Measurements from ENCODE around the gene MSRB3.

The MSRB3 gene

DNA sequence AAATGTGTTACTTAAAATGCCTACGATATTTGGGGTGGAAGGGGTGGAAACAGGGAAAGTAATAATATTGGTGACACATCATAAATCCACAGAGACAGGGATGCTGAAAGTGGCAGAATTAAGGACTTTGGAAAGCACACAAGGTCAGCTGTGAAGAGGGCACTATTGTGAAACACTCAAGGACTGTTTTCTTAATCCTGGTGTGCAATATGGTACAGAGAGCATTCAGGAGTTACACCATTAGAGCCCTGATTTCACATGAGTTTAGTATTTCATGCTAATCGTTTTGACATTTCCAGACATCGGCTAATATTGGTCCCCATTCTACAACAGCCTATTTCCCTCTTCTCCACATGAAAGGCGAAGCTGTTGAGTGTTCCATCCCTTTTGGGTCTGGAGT, 219.2 kb downstream of the MSRB3 start:
- no peak for DNase-seq (ENCODE audit: low read depth, low spot score)

DNA sequence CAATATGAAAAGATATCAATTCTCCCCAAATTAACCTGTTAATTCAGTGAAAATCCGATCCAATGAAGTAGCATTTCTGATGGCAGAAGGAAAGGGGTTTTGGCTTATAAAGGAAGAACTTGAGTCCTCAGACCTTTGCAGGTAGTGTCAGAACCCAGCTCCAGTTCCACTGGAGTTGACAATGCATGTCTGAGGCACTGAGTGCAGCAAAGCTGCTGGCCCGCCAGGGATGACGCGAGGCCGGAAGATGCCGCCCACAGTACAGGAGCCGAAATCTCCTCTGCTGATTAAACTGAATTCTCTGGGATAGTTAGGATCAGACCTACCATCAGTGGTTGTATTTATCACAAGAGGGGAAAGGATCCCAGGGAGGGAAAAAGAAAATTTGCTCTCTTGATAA, 220.7 kb downstream of the MSRB3 start:
- DNase-seq (ENCODE audit: low read depth, low spot score): no peak

DNA sequence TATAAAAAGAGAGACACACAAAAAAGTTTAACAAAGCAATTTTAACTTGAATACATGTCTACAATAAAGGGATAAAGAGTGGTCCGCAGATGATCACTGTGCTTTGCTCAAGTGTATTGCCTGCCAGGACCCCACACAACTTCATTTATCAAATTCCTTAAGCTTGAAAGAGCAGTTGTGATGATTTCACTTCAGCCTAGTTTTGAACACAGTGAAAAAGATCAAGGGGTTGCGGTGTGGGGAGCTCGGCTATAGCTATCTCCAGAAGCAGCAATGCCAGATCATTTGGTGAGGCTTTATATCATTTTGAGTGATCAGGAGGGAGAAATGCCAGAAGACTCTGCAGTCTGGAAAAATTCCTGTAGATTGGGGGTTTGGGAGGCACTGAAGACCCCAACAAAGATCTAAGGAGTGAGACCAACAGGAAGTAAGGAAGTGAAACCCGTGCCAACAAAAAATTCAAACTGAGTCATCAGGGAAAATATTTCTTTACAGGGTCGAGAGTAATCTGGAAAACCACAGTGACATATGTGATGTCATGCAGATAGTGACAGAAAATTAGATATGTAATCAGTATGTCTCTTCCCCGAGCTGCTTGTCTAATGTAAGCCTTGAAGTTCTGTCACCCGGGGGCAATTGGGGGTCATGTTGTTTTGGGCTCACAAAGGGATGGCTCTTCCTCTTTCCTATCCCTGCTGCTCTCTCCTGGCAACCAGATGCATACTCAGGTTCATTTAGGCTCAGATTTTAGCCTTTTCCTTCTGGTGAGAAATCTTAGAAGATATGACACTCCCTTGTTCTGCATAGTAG, 221.8 kb downstream of the MSRB3 start:
- no peak for DNase-seq (ENCODE audit: low read depth, low spot score)

DNA sequence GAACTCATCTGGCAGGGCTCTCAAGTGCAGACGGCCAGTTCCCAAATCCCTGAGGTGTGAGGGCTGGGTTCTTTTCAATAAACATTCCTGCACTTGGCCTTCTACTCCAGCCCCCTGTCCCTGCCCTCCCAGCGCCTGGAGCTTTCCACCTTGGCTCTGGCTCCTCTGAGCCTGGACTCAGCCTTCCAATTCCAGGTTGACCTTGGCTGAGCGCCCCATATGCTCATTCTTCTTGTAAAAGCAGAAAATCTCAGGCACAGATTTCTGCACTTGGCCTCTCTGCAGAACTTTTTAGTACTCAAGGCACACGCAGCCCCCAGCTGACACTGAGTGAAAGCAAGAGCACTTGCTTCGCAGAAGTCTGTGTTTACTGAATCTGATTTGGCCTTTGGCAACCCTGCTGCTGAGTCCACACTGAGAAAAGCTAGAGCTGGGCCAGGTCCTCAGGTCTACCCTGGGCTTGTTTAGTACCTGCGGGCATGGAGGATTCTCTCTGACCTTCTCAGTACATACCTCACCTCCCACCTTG, 222.7 kb downstream of the MSRB3 start:
- DNase-seq (ENCODE audit: low read depth, low spot score): no peak

DNA sequence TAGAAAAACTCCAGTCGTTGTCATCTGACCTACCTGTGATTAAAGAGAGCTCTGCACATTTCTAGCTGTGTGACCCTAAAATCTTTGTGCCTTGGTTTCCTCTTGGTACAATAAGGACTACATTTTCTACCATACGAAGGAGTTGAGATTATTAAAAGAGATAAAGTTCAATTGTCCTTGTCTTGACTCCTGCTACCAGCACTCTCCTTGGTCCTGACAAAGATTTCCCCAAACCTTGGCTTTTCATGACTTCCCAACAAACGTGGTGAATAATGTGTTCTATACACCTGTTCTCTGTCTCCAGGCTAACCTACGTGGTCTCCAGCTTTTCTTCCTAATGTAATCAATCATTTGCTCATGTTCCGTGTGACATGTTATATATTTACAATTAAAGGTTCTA, 223.5 kb downstream of the MSRB3 start:
- DNase-seq (ENCODE audit: low read depth, low spot score): no peak

DNA sequence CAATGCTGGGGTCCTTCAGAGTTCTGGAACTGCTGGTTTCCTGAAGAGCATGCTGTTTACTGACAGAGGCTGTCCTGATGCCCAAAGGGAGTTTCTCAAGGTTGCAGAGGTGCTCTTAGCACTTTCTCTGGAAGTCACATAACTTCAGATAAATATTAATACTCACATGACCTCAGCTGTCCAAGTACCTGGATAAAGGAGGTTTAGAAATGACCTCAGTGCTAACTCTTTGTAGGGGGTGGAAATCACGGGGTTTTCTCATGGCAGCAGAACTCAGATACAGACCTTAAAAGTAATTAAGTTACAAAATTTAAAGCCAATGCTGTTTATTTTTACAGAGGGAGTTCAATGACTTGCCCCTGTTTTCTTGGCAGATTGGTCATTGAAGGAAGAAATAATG, 225.9 kb downstream of the MSRB3 start:
- DNase-seq (ENCODE audit: low read depth, low spot score): no peak

DNA sequence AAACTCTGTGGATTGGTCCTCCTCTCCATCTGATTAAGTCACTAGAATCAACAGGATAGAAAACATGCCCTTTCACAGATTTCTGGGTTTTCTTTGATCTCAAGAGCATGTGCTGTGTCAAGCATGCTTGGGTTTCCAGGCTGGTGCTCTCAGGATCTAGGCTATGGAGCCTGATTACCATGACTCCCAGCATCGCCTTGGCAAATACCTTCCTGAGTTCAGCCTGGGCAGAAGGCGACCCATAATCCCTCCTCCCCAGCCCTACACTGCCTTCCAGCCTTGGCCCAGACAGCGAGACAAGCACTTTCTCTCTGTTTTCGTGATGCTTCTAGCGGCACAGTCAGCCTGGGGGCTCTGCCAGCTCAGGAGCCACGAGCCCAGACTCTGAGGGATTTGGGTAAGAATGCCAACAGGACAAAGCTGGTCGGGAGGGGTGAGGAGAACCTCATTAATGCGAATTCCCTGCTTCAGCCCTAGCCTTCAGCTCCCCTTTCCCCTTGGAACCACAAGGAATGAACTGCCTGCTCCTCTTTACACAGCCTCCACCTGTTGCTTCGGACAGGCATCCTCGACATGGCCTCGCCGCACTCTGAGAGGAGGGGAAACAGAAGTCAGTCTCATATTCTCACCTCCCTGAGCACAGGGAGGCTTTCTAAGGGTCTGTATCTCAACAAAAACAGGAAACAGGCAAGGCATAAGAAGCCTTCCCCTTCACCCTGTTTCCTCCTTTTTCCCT, 227.1 kb downstream of the MSRB3 start:
- no peak for DNase-seq (ENCODE audit: low read depth, low spot score)

DNA sequence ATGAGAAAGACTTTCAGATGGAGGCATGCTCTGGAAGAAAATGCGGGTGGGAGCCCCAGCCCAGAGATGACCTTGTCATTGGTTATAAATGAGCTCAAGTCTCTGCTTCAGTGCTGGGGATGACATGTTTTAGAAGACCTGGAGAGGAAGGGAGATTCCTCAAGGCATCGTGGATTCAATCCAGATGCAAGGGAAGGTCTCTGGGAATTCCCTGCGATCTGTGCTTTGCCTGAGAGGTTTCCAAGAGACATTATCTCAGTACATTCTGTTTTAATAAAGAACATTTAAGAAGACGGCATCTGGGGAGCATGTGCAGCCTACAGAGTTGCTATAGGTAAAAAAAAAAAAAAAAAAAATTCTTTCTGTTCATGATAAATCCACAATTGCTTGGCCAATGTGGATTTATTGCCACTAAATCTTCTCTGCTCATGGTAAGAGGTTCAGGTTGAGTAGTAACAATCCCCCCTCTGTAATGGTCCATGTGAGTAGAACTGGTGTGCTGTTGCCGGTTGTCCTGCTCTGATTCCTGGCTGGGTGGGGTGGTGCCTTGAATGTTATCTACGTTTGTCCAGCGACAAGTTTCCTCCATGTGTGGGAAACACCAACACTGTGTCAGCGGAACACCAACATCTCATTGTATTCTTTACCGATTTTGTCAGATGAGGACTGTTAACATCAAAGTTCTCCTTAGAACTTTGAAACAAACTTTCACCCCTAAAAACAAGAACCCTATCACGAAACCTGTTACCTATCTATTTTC, 230.0 kb downstream of the MSRB3 start:
- DNase-seq (ENCODE audit: low read depth, low spot score): no peak

DNA sequence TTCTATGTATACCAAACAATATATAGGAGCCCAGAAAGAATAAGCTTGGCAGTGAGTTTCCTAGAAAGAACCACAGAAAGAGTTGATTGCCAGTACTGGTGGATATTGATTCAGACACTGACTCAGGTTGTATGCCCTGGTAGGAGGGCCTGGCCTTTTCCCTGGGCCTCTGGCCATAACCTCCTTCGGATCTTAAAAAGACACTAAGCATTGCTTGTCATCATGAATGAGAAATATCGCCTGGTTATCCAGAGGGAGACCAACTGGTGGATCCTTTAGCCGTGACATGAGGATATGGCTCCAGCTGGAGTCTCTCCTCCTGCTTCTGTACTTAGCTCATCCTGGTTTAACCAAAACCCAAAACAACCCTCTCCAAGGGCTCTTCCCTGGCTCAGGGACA, 231.5 kb downstream of the MSRB3 start:
- no peak for DNase-seq (ENCODE audit: low read depth, low spot score)

DNA sequence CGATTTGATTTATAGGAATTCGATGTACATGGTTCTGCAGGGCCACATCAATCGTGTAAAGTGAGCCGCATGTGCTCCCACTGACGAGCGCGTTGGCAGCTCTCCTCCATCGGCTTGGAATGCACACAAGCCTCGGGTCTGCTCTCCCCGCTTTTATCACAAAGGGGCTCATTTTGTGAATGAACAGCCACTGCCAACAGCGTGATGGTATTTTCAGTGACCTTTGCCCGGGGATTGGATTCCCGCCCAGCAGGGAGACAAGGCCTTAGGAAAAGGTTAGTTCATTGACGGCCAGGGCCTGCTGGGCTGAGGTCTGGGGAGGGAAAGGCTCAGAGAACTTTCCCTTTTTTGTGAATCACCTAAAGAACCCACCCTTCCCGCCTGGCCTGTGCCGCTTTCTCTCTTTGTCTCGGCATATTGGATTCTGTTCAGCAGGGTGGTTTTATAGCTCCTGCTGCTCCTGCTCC, 232.1 kb downstream of the MSRB3 start:
- no peak for DNase-seq (ENCODE audit: low read depth, low spot score)

DNA sequence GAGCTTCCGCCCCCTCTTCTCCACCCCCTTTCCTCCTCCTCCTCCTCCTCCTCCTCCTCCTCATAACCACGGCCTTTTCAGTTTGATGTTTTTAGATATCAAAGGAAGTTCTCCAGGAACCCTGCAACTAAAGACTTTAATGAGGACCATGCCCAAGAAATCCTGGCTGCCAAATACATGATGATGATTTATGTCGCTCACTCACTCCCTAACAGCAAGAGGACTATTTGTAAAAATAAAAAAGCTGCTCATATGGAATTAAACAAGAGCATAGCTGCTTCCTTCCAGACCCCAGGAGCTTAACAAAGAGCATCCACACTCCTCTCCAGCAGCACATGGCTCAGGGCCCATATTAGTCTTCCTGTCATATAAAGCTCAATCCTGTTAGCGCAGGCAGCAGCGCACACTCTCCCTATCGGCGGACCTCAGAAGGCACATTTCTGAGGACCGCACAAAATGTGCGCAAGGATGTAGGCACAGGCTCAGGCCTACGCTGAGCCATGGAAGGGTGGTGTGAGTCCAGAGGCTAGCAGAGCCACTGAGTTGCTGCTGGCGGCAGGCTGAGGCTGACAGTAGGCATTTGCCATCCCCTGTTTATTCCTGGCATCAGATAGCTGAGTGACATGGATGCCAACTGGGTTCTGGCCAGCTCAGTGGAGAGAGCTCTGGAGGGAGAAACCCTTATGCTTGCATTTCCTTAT, 232.8 kb downstream of the MSRB3 start:
- DNase-seq (ENCODE audit: low read depth, low spot score): no peak

DNA sequence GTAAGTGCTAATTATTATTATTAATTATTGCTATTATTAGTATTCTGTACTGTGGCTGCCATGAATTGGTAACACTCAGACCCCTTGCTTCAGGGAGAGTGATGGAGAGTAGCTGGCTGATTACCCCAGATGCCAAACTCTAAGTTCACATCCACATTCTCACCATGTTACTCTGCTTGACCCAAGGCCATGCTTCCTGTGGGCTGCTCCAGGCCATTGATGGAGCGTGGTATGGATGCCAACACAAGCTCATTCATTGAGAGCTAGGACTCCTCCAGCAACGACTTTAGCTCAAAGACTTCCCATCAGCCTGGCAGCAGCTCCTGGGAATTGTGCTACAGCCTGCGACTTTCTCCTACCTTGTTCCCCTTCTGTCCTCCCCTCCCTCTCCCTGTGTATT, 233.4 kb downstream of the MSRB3 start:
- no peak for DNase-seq (ENCODE audit: low read depth, low spot score)

Measured in brain pericyte (primary cell).